Activated B cell treated with CpG ODN at 0.5 μM for 24 hours (primary cell): Measurements from ENCODE around the gene ZBED6. TPM values are rescaled to one million over a fixed set of nuclear protein-coding genes. Genes with fewer than 3 reads are reported as not detected.
"Not testable (repeated sequence)": the region's sequence is repeated elsewhere in the genome, so short reads cannot be mapped to it uniquely, and the experiment has no call there.

Source experiments
- ATAC-seq: fragments of 200-7000 bp; cut with Tn5 transposase; one replicate; pipeline ENCODE4 v1.10.0; 2021; ENCODE audit warnings: low read depth, mild to moderate bottlenecking, moderate library complexity
- CTCF ChIA-PET: fragments of 350-600 bp; sonication (Branson Sonifier 250); formaldehyde crosslinking; loops from one replicate; lab custom pipeline; 2021; ENCODE audit warnings: antibody characterized with exemption; lab: Charles Lee
- POLR2A ChIA-PET: fragments of 350-600 bp; sonication (Branson Sonifier 250); formaldehyde crosslinking; loops from one replicate; lab custom pipeline; 2021; ENCODE audit warnings: antibody characterized with exemption; lab: Charles Lee
- DNase-seq: peaks from one replicate; pipeline ENCODE4 v3.0.0; 2022
- H3K27ac Mint-ChIP-seq: one replicate; pipeline ENCODE4 v1.8.0; 2020; ENCODE audit warnings: mixed read lengths
- H3K27me3 Mint-ChIP-seq: one replicate; pipeline ENCODE4 v1.8.0; 2021; ENCODE audit warnings: mixed read lengths
- H3K36me3 Mint-ChIP-seq: one replicate; pipeline ENCODE4 v1.8.0; 2021; ENCODE audit warnings: low read depth, mixed read lengths
- H3K4me1 Mint-ChIP-seq: one replicate; pipeline ENCODE4 v1.8.0; 2021; ENCODE audit warnings: mixed read lengths
- H3K4me3 Mint-ChIP-seq: one replicate; pipeline ENCODE4 v1.8.0; 2020; ENCODE audit warnings: mild to moderate bottlenecking, mixed read lengths
- H3K9me3 Mint-ChIP-seq: one replicate; pipeline ENCODE4 v1.8.0; 2020; ENCODE audit warnings: mixed read lengths
- CTCF ChIP-seq: fragments of 200-600 bp; IDR thresholded peaks from one replicate; pipeline ENCODE4 v1.8.0; 2022; ENCODE audit warnings: antibody characterized with exemption, mild to moderate bottlenecking
- intact Hi-C: fragments of 100-400 bp; cut with micrococcal nuclease; formaldehyde crosslinking; loops from one replicate; pipeline ENCODE4 v1.15.1; 2024
- total RNA-seq: library from RNA; stranded (reverse); gene quantifications from 2 replicates; pipeline ENCODE4 v1.2.3, GENCODE V29; 2022

ZBED6 gene
- 26.3 and 31.4 TPM in 2 replicates for total RNA-seq

- no peak for TF ChIP-seq CTCF
- DNase-seq (peak; percentile 90), ATAC-seq (peak; percentile 97)
- Mint-ChIP-seq H3K27me3 (no peaks in the 10 kb centered on the region), H3K4me1 (peaks cover 51% of the 10 kb centered on the region), H3K27ac (peak within 1 kb of the TSS; percentile 95), H3K36me3 (peaks cover 45% of the 10 kb centered on the region), H3K9me3 (no peaks in the 10 kb centered on the region), H3K4me3 (peak within 1 kb of the TSS; percentile 99)
- intact Hi-C loops: loop anchor here (1.0 to 10.0 kb wide), 9 partner anchors 30 to 1327 kb away; partner anchors contain the start of genes ATP2B4, LAX1, MDM4 and RBBP5
- ChIA-PET POLR2A (interaction anchor here (0.6 kb wide), 1 partner anchor 23 kb away, joined by 3 read pairs; no protein-coding TSS in a partner anchor), CTCF (no interaction called here)
Measured at GRCh38 chr1:203795441-203796235, at the start of gene ZBED6, which contains the start of gene ZC3H11A. ZBED6 (plus strand) TSS chr1:203795623; CDS start chr1:203797523, 1,900 bp downstream. ZC3H11A (plus strand) TSS chr1:203795623; CDS start chr1:203817071, 21,448 bp downstream.

GRCh38 chr1:203746281-203746680 is 49.1 kb upstream of the ZBED6 start:
- Mint-ChIP-seq H3K9me3 (no peaks in the 10 kb centered on the region), H3K4me1 (peaks cover 24% of the 10 kb centered on the region), H3K27ac (no peak overlapping the region), H3K36me3 (no peaks in the 10 kb centered on the region), H3K27me3 (no peaks in the 10 kb centered on the region), H3K4me3 (no peak overlapping the region)
- POLR2A ChIA-PET: interaction anchor here (0.7 kb wide), 1 partner anchor 441 kb away, joined by 4 read pairs; no protein-coding TSS in a partner anchor
- no peak for ATAC-seq
- intact Hi-C loops: no loop called here
- no peak for DNase-seq
- CTCF ChIA-PET: no interaction called here
- TF ChIP-seq CTCF: no peak

GRCh38 chr1:203751051-203751450 is 44.4 kb upstream of the ZBED6 start:
- no peaks in the 10 kb centered on the region for H3K27me3 Mint-ChIP-seq
- POLR2A ChIA-PET: interaction anchor here (1.2 kb wide), 1 partner anchor 13 kb away, joined by 7 read pairs; no protein-coding TSS in a partner anchor
- H3K4me3 Mint-ChIP-seq: no peak overlapping the region
- DNase-seq: no peak
- no peaks in the 10 kb centered on the region for H3K9me3 Mint-ChIP-seq
- no peak for ATAC-seq
- no peak for TF ChIP-seq CTCF
- CTCF ChIA-PET: interaction anchor here (0.6 kb wide), 1 partner anchor 51 kb away, joined by 4 read pairs; no protein-coding TSS in a partner anchor
- no peaks in the 10 kb centered on the region for H3K36me3 Mint-ChIP-seq
- H3K27ac Mint-ChIP-seq: peak overlapping the region; percentile 0
- H3K4me1 Mint-ChIP-seq: peaks cover 32% of the 10 kb centered on the region
- intact Hi-C loops: no loop called here

- ATAC-seq, H3K36me3 Mint-ChIP-seq, H3K9me3 Mint-ChIP-seq, H3K4me3 Mint-ChIP-seq, intact Hi-C loops, H3K27me3 Mint-ChIP-seq, DNase-seq: not testable (repeated sequence)
- Mint-ChIP-seq H3K27ac (peak overlapping the region; percentile 41), H3K4me1 (peaks cover 37% of the 10 kb centered on the region)
- ChIA-PET CTCF (interaction anchor here (0.6 kb wide), 1 partner anchor 51 kb away, joined by 4 read pairs; no protein-coding TSS in a partner anchor), POLR2A (interaction anchor here (0.6 to 1.2 kb wide), 2 partner anchors 8 to 12 kb away, joined by 3 to 7 read pairs; no protein-coding TSS in a partner anchor)
Measured at GRCh38 chr1:203751618-203752361, 43.6 kb upstream of the ZBED6 start.

- Mint-ChIP-seq H3K27me3 (no peaks in the 10 kb centered on the region), H3K27ac (peak overlapping the region; percentile 96), H3K9me3 (no peaks in the 10 kb centered on the region), H3K4me3 (peak overlapping the region; percentile 60), H3K4me1 (peaks cover 41% of the 10 kb centered on the region), H3K36me3 (no peaks in the 10 kb centered on the region)
- no peak for TF ChIP-seq CTCF
- POLR2A ChIA-PET: interaction anchor here (0.6 to 3.7 kb wide), 5 partner anchors 9 to 1876 kb away, joined by 3 to 30 read pairs (median 5); partner anchors contain the start of gene LAX1
- ATAC-seq (peak; percentile 70), DNase-seq (no peak)
- CTCF ChIA-PET: interaction anchor here (1.9 kb wide), 1 partner anchor 10 kb away, joined by 8 read pairs; the partner anchor contains the start of gene LAX1
- intact Hi-C loops: loop anchor here (1.0 kb wide), 1 partner anchor 11 kb away; the partner anchor contains the start of gene LAX1
Measured at GRCh38 chr1:203754455-203754864, 41.0 kb upstream of the ZBED6 start.
